Pulmonary artery endothelial cell (primary cell): ENCODE results near the gene PDCD1. TPM values are rescaled to one million over a fixed set of nuclear protein-coding genes. Genes with fewer than 3 reads are reported as not detected.
"Not testable (repeated sequence)": the region's sequence is repeated elsewhere in the genome, so short reads cannot be mapped to it uniquely, and the experiment has no call there.

Source experiments
- DNase-seq: peaks from one replicate; pipeline ENCODE4 v3.0.0-alpha.2; 2011; ENCODE audit warnings: low read depth, low spot score
- total RNA-seq: library from RNA; depleted of rRNA; stranded (reverse); fragments of >200 nt; gene quantifications from 2 replicates; pipeline ENCODE4 v1.2.3, GENCODE V29; 2014

Gene PDCD1
- not detected in 2 replicates for total RNA-seq

DNA sequence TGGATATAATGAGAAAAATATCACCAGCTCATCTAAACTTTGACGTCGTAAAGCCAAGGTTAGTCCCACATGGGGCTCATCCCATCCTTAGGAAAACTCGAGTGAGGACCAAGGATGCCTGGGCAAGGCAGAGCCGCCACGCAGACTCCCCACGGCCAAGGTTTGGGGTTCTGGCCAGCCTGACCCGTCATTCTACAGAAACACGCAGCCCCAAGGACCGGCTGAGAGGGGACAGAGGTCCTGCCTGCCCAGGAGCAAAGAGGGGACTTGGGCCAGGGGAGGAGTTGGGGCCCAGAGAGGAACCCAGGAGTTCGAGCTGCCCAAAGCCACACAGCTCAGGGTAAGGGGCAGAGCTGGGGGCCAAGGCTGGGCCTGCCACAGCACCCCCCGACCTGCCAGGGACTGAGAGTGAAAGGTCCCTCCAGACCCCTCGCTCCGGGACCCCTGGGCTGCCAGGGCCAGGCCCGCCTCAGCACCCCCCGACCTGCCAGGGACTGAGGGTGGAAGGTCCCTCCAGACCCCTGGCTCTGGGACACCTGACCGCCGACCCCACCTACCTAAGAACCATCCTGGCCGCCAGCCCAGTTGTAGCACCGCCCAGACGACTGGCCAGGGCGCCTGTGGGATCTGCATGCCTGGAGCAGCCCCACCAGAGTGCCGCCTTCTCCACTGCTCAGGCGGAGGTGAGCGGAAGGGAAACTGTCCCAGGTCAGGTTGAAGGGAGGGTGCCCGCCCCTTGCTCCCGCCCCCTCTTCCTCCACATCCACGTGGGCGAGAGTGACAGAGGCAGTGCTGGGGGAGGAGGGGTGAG is at the start of gene PDCD1:
PDCD1 (minus strand) TSS at position 689 of the 811 bp plus-strand sequence; CDS start at position 633, 56 bp downstream.
- no peak for DNase-seq

GRCh38 chr2:241907831-241908230 is 49.1 kb upstream of the PDCD1 start:
- not testable (repeated sequence) for DNase-seq

DNA sequence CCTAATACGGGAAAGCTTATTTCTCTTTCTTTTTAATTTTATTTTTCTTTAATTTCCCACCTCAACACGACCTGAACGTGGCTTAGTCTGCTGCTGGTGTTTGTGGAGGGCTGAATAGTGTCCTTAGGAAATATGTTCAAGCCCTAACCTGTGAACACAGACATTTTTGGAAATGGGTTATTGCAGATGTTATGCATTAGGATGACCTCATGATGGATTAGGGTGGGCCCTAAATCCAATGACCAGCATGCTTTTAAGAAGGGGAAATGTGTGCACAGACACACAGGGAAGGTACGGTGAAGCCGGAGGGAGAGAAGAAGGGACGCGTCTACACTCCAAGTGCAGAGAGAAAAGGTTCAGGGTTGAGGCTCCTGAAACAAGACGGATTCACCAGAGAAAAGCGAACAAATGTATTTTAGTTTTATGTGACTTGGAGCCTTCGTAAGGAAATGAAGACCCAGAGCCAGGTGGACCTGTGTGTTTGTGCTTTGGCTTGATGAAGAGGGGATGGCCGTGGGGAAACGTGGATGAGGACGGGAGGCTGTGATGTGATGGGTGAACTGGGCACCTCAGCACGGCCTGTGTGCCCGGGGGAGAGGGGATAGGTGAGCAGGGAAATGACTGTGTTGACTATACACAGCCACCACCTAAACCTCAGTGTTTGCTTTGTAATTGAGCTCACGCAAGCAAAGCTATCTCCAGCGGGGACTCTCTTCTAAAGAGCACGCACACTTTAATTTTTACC is 48.3 kb upstream of the PDCD1 start:
- DNase-seq, result no peak

DNA sequence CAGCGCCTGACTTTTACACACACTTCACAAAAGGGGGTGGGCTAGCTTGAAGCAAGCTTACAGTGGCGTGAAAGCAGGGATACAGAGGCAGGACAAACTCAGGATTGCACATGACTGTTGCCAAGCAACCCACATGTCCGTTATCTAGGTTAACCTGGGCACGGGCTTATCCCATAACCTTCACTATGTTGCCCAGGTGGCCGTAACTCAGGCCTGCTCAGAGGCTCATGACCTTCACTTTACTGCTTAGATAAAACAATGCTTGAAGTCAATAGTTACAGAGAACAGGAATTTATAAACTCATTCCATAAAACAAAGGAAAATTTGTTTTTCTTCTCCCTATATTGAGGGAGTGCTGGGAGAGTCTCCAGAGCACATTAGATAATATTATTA is 47.7 kb upstream of the PDCD1 start:
- not testable (repeated sequence) for DNase-seq

- no peak for DNase-seq
Measured at GRCh38 chr2:241905716-241906377, 47.2 kb upstream of the PDCD1 start.

DNA sequence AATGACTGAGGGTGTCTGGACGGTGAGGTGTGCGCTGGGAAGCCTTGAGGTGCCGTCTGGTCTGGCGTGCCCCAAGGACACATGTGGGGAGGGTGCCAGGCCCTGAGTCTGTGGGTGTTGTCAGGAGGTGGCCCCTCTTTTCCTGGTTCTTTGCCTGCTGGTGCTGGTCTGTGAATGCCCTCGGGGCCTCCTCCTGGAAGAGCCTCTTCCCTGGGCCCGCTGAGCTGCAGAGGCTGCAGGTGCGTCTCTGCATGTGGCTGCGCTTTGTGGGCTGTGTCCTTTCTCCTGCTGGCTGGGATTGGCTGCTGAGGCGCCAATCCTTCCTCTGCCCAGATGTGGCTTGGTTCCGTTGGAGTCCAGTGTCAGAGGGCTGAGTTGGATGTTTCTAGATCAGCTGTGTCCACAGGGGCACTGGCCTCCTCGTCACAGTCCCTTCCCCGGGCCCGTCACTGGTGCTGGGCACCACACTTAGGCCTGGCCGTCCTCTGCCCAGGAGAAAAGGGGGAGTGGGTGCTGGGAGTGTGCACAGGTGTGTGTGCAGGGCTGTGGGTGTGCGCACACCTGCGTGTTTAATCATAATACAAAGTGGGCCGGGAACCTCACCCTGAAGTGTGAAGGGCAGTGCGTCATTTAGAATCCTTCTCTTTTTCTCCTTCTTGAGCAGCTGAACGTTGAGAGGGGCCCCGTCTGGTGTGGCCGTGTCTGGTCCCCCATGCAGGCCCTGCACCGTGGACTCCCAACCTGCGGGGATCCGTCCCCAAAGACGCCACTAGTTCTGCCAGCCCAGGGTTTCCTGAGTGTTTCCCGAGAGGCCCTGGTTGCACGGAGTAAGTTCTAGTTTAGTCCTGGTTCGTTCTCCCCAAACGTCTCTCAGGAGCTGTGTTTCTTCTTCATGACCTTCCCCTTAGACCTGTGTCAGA is 46.4 kb upstream of the PDCD1 start:
- no peak for DNase-seq

DNA sequence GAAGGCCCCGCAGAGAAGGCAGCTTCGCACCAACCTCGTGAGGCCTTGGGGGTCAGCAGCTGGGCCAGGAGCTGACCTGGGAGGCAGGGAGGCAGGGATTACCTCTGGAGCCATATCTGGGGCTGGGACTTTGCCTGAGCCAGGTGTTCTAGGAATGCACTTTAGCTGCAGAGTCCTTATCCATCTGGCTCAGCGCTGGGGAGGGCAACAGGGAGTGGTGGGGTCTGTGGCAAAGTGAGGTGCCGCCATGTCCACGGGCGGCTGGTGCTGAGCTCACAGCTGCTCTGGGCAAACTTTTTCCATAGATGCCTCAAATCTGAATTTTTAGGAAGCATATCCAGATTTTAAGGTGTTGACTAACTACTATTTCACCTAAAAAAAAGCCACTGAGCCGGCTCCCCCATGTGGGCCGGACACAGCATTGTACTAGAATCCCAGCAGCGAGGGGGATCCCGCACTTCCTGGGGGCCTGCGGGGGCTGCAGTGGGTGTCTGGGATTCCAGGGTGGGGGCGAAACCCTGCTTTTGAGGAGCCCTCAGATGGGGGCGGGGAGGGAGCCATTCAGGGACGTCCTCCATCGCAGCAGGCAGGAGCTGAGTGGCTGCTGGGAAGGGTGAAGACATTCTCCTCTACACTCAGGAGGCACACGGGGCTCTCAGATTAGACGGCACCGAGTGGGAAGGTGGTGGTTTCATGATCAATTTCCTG is 45.5 kb upstream of the PDCD1 start:
- DNase-seq, result no peak

DNA sequence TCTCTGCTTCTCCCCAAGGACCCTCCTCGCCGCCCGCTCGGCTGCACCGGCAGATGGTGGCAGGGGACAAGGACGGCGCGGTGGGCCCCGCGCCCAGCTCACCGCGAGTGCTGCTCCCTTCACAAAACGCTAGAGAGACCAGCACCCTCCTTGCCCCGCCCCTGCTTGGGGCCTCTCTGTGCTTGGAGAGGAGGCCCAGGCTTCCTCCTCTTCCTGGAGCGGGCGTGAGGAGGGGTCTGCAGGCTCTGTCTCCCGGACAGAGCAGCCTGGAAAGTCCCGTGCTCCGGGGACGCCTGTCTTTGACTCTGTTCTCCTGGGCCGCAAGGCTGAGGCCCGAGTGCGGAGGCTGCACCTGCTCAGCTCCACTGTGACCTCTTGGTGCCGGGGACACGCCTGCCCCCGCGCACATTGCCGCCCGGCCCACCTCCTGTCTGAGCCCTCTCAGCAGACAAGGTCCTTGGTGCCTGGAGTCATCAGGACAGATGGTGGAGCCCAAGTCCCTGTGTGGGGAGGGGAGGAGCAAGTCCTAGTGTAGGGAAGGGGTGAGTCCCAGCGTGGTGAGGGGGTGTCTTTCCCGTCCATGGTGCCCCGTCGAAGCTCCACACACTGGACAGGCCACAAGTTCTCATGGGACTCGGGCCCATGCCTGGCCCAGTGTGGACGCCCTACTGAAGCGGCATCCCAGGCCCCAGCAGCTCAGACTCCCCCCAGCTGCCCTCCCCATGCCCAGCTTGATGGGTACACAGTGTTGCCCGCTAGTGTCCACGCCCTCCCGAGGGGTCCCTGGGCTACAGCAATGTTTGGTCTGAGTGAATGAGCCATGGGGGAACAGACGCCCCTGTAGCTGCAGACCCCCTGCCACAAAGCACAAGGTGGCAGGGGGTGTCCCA is 44.7 kb upstream of the PDCD1 start:
- DNase-seq, result no peak

- DNase-seq, result no peak
Measured at GRCh38 chr2:241902357-241902991, 43.8 kb upstream of the PDCD1 start.

GRCh38 chr2:241901500-241902351 is 43.0 kb upstream of the PDCD1 start:
- no peak for DNase-seq

DNA sequence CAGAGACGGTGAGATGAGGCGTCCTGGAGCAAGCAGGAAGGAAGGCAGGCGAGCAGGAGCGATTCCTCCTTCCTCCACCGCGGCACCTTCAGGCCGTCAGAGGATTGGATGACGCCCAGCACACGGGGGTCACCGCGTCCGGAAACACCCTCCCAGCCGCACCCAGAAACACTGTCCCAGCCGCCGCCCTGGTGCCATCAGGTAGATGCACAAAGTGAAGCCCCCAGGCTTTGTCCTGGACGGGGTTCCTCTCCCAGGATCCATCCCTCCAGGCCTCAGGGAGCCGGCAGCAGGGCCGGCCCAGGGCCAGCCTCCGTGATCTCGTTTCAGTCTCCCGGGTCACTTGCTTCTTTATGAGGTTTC is 42.3 kb upstream of the PDCD1 start:
- no peak for DNase-seq

GRCh38 chr2:241900251-241901017 is 41.7 kb upstream of the PDCD1 start:
- no peak for DNase-seq

DNA sequence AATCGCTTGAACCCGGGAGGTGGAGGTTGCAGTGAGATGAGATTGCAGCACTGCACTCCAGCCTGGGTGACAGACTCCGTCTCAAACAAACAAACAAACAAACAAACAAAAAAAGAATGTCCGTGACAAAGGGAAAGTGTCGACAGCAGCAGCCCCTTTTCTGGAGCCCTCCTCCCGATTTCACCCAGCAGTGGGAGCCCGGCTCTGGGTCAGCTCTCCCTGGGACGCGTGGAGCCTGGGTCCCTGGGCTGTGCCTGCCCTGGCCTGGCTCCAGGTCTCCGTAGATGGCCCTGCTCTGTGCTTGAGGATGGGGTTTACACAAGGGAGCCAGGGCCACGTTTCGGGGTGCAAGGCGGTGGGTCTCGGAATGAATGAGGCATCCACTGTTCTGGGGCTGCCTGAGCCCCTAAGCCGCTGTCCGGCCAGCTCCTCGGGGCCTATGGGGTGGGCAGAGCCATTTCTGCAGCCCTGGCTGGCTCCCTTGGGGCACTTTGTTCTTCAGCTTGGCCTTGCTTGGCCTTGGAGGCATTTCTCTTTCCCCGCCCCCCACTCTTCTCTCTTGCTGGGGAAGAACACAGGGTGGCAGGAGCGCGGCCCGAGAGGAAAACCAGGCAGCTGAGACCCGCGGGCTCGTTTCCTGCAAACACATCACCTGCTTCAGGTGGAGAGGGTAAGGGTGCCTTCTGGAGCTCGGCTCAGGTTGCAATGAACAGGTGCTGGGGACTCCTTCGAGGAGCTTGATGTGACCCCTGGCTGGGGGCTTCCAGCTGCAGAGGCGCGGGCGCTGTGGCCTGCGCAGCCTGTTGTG is 40.0 kb upstream of the PDCD1 start:
- DNase-seq, result no peak

DNA sequence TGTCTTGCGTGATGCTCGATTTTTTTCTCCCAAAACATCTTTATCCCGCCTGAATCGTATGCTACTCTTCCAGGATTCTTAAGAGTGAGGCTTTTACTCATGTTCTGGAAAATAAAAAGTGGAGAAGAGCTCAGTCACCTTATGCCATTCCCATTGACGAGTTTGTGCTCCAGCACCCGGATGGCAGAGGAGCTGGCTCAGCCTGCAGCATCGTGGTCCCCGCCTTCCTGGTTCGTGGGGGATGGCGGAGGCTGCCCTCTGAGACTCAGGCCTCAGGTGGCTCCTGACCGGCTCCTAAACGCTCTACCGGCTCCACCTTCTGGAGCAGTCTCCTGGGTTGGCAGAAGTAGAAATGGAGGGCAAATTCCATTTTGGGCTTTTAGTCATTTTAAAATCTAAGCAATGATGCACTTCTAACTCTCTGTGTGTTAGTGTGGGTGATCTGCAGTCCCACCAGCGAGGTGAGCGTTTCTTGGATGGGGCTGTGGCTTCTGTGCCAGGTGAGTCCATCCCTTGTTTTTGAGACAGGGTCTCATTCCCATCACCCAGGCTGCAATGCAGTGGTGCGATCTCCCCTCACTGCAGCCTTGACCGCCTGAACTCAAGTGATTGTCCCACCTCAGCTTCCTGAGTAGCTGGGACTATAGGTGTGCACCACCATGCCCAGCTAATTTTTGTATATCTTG is 38.7 kb upstream of the PDCD1 start:
- DNase-seq, result no peak

DNA sequence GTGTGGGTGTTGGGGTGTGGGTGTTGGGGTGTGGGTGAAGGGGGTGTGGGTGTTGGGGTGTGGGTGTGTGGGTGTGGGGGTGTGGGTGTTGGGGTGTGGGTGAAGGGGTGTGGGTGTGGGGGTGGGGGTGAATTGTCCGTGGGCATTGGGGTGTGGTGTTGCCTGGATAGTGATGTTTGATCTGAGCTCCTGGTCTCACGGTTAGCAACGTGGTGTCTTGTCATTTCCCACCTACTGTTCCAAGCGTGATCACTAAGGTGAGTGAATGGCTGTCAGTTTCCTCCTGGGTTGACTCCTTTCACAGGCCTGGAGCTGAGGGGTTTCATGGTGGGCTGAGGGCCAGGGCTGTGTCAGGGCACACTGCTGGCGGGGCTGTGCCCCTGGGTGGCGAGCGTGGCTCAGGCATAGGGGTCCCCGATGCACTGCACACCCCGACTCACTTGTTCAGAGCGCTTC is 38.1 kb upstream of the PDCD1 start:
- no peak for DNase-seq
